MCF 10A (cell line): Measurements from ENCODE around the gene PHC3. TPM values are rescaled to one million over a fixed set of nuclear protein-coding genes. Genes with fewer than 3 reads are reported as not detected.

ENCODE experiments used
- BruUV-seq: library from RNA; stranded (reverse); fragments of 400-500 nt; replicated peaks from 2 replicates; lab custom pipeline; 2021; lab: Mats Ljungman, UMichigan
- CTCF ChIA-PET: fragments of 300-600 bp; sonication (Branson Sonifier 250); formaldehyde crosslinking; extraction: SDS; loops from one replicate; lab custom pipeline; 2021; ENCODE audit warnings: antibody characterized with exemption, inconsistent platforms; lab: Yijun Ruan, JAX
- POLR2A ChIA-PET: fragments of 300-600, 350-650 bp; sonication (Branson Sonifier 250); formaldehyde crosslinking; extraction: SDS; loops from one replicate; lab custom pipeline; 2020; ENCODE audit warnings: antibody characterized with exemption, inconsistent platforms; lab: Yijun Ruan, JAX
- DNase-seq: peaks from one replicate; pipeline ENCODE4 v3.0.0-alpha.2; 2018; ENCODE audit not compliant: unreplicated experiment
- H3K27ac Mint-ChIP-seq: one replicate; pipeline ENCODE4 v1.8.0; 2022; ENCODE audit warnings: mild to moderate bottlenecking, low read depth, mixed read lengths; ENCODE audit not compliant: unreplicated experiment
- H3K27me3 Mint-ChIP-seq: one replicate; pipeline ENCODE4 v1.8.0; 2022; ENCODE audit warnings: mixed read lengths; ENCODE audit not compliant: insufficient read depth, unreplicated experiment
- H3K36me3 Mint-ChIP-seq: one replicate; pipeline ENCODE4 v1.8.0; 2022; ENCODE audit warnings: mild to moderate bottlenecking, moderate library complexity, mixed read lengths; ENCODE audit not compliant: insufficient read depth, unreplicated experiment
- H3K4me1 Mint-ChIP-seq: one replicate; pipeline ENCODE4 v1.8.0; 2022; ENCODE audit warnings: mixed read lengths; ENCODE audit not compliant: insufficient read depth, unreplicated experiment
- H3K4me3 Mint-ChIP-seq: one replicate; pipeline ENCODE4 v1.8.0; 2022; ENCODE audit warnings: mild to moderate bottlenecking, moderate library complexity, mixed read lengths; ENCODE audit not compliant: unreplicated experiment
- H3K9me3 Mint-ChIP-seq: one replicate; pipeline ENCODE4 v1.8.0; 2022; ENCODE audit warnings: mixed read lengths; ENCODE audit not compliant: unreplicated experiment
- intact Hi-C: fragments of 100-400 bp; cut with micrococcal nuclease; formaldehyde crosslinking; loops from 2 replicates; pipeline ENCODE4 v1.14.1; 2022
- total RNA-seq: library from RNA; stranded (reverse); gene quantifications from 2 replicates; pipeline ENCODE4 v1.2.3, GENCODE V29; 2022
- TF ChIP-seq, protein P1 (sequence below): fragments of 200-600 bp; IDR thresholded peaks from one replicate; pipeline ENCODE4 v1.8.0; 2022; ENCODE audit warnings: antibody characterized with exemption, mild to moderate bottlenecking; ENCODE audit not compliant: unreplicated experiment

The PHC3 gene
- total RNA-seq, 1 experiment from 2014 or later, result 54.3 TPM

DNA sequence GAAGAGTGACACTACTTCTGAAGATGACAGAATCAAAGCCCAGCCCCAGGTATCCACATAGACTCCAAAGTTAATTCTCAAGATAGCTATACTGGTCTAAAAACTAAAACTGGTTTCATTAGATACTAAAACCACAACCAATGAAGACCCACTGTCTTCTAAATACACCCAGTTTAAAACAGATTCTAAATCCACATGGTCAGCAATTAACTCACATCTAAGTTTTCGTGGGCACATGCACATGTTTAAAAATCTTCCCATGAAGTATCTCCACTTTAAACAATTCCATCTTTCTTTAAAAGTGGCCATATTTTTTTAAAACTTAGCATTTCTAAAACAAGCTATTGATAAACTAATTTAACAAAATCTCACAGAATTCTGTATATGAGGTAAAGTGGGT lies 80.6 kb downstream of the PHC3 start:
- CTCF ChIA-PET, result interaction anchor here (0.9 to 1.5 kb wide), 3 partner anchors 12 to 34 kb away, joined by 3 to 5 read pairs (median 3); no protein-coding TSS in a partner anchor
- BruUV-seq, result no TSS peak
- H3K4me3 Mint-ChIP-seq, result no peak overlapping the region

DNA sequence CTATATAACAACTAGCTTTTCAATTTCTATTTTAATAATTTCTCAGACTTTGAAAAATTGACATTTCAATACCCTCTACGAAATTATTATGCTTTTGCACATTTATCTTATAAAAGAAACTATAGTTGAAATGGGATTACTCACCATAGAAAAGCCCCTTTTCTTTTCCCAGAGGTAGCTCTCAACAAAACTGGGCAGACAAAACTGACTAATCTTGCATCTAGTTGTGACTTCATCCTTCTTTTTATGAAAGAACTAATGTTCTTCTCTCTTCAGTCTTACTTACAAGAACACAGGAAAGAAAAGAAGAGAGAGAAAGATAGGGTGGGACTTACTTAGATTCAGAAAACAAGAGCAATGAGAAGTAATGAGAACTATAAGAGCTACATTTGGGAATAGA lies 82.8 kb downstream of the PHC3 start:
- BruUV-seq, result no TSS peak

More for the DNA sequence above, 80.6 kb downstream of the PHC3 start:
- no peaks in the 10 kb centered on the region for H3K27me3 Mint-ChIP-seq
- DNase-seq, result no peak
- intact Hi-C loops, result no loop called here
- no peaks in the 10 kb centered on the region for H3K9me3 Mint-ChIP-seq
- peaks cover 81% of the 10 kb centered on the region for H3K36me3 Mint-ChIP-seq
- POLR2A ChIA-PET, result interaction anchor here (1.4 to 1.6 kb wide), 2 partner anchors 9 to 12 kb away, joined by 3 to 5 read pairs; no protein-coding TSS in a partner anchor
- TF ChIP-seq, protein P1, sequence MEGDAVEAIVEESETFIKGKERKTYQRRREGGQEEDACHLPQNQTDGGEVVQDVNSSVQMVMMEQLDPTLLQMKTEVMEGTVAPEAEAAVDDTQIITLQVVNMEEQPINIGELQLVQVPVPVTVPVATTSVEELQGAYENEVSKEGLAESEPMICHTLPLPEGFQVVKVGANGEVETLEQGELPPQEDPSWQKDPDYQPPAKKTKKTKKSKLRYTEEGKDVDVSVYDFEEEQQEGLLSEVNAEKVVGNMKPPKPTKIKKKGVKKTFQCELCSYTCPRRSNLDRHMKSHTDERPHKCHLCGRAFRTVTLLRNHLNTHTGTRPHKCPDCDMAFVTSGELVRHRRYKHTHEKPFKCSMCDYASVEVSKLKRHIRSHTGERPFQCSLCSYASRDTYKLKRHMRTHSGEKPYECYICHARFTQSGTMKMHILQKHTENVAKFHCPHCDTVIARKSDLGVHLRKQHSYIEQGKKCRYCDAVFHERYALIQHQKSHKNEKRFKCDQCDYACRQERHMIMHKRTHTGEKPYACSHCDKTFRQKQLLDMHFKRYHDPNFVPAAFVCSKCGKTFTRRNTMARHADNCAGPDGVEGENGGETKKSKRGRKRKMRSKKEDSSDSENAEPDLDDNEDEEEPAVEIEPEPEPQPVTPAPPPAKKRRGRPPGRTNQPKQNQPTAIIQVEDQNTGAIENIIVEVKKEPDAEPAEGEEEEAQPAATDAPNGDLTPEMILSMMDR, result no peak
- no peaks in the 10 kb centered on the region for H3K4me1 Mint-ChIP-seq
- H3K27ac Mint-ChIP-seq, result no peak overlapping the region

DNA sequence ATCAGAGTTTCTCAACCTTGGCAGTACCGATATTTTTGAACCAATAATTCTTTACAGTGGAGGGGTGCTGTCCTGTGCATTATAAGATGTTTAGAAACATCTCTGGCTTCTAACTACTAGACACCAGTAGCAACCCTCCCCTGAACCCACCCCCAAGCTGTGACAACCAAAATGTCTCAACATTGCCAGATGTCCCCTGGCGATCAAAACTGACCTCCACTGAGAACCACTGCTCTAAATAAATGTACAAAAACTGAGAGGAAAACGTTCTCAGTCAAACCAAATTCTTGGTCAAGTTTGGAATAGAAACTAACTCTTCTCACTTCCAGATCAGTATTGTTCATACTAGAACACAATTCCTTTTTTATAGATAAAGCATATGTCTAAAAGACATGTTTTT lies 85.2 kb downstream of the PHC3 start:
- ChIA-PET POLR2A (interaction anchor here (1.1 kb wide), 1 partner anchor 13 kb away, joined by 4 read pairs; no protein-coding TSS in a partner anchor), CTCF (no interaction called here)
- TF ChIP-seq, protein P1, result no peak
- H3K27me3 Mint-ChIP-seq, result no peaks in the 10 kb centered on the region
- peaks cover 86% of the 10 kb centered on the region for H3K36me3 Mint-ChIP-seq
- BruUV-seq, result TSS peak; percentile 1
- intact Hi-C loops, result no loop called here
- no peak for DNase-seq
- no peak overlapping the region for H3K4me3 Mint-ChIP-seq
- H3K27ac Mint-ChIP-seq, result peak overlapping the region; percentile 29
- no peaks in the 10 kb centered on the region for H3K9me3 Mint-ChIP-seq
- H3K4me1 Mint-ChIP-seq, result no peaks in the 10 kb centered on the region

More for the DNA sequence above, 82.8 kb downstream of the PHC3 start:
- TF ChIP-seq, protein P1, result no peak
- POLR2A ChIA-PET, result no interaction called here
- CTCF ChIA-PET, result interaction anchor here (0.5 to 1.2 kb wide), 2 partner anchors 19 to 234 kb away, joined by 4 to 5 read pairs; no protein-coding TSS in a partner anchor
- H3K4me3 Mint-ChIP-seq, result no peak overlapping the region
- H3K27me3 Mint-ChIP-seq, result no peaks in the 10 kb centered on the region
- peaks cover 84% of the 10 kb centered on the region for H3K36me3 Mint-ChIP-seq
- DNase-seq, result no peak
- H3K9me3 Mint-ChIP-seq, result no peaks in the 10 kb centered on the region
- no peaks in the 10 kb centered on the region for H3K4me1 Mint-ChIP-seq
- intact Hi-C loops, result no loop called here
- peak overlapping the region; percentile 85 for H3K27ac Mint-ChIP-seq

DNA sequence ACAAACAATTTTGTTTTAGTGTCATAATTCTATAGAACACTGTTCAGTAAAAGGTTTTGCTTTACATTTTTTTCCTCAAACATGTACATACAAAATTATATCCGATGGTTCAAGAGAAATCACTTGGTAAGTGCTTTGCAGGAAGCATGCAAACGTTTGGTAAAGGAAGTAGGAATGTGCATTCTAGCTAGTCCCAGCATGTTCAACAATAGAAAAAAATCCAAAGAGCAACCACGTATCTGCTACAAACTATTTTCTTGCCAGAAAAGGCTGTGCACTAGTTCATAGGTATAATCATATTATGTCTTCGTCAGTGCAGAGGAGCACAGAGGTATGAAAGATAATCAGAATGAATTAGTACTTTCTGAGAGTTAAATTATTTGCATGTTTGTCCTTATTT lies 85.8 kb downstream of the PHC3 start:
- CTCF ChIA-PET, result interaction anchor here (0.6 kb wide), 1 partner anchor 82 kb away, joined by 4 read pairs; no protein-coding TSS in a partner anchor
- intact Hi-C loops, result no loop called here
- Mint-ChIP-seq H3K4me3 (no peak overlapping the region), H3K27ac (peak overlapping the region; percentile 29), H3K27me3 (no peaks in the 10 kb centered on the region), H3K4me1 (no peaks in the 10 kb centered on the region), H3K9me3 (no peaks in the 10 kb centered on the region), H3K36me3 (peaks cover 86% of the 10 kb centered on the region)
- no TSS peak for BruUV-seq
- POLR2A ChIA-PET, result interaction anchor here (0.8 to 1.1 kb wide), 3 partner anchors 14 to 19 kb away, joined by 3 to 4 read pairs (median 4); no protein-coding TSS in a partner anchor
- TF ChIP-seq, protein P1, result no peak
- no peak for DNase-seq
